WTC11 (cell line): Measurements from ENCODE around the gene TTC33.

Experiments used
- ATF3 ChIP-seq: sonication (generic); formaldehyde crosslinking; conservative IDR thresholded peaks from 2 replicates; pipeline ENCODE4 v1.8.1; 2022; ENCODE audit warnings: mild to moderate bottlenecking, missing genetic modification reagents
- CREM ChIP-seq: sonication (generic); formaldehyde crosslinking; IDR thresholded peaks from 2 replicates; pipeline ENCODE4 v1.8.1; 2022; ENCODE audit warnings: mild to moderate bottlenecking, missing genetic modification reagents, moderate library complexity
- CTCF ChIP-seq: fragments of 200-600 bp; IDR thresholded peaks from 2 replicates; pipeline ENCODE4 v1.8.0; 2022; ENCODE audit warnings: antibody characterized with exemption
- NR3C1 ChIP-seq: sonication (generic); formaldehyde crosslinking; conservative IDR thresholded peaks from 2 replicates; pipeline ENCODE4 v1.8.1; 2023; ENCODE audit warnings: low read depth, mild to moderate bottlenecking, missing genetic modification reagents
- PREB ChIP-seq: sonication (generic); formaldehyde crosslinking; IDR thresholded peaks from 2 replicates; pipeline ENCODE4 v1.8.1; 2022; ENCODE audit warnings: mild to moderate bottlenecking, missing genetic modification reagents, moderate library complexity, borderline replicate concordance
- USF1 ChIP-seq: sonication (generic); formaldehyde crosslinking; IDR thresholded peaks from 2 replicates; pipeline ENCODE4 v1.8.0; 2022; ENCODE audit warnings: mild to moderate bottlenecking, missing genetic modification reagents
- USF2 ChIP-seq: sonication (generic); formaldehyde crosslinking; IDR thresholded peaks from 2 replicates; pipeline ENCODE4 v1.8.1; 2023; ENCODE audit warnings: mild to moderate bottlenecking, missing genetic modification reagents, moderate library complexity
- ZNF423 ChIP-seq: fragments of 250-450 bp; sonication (Bioruptor Pico); IDR thresholded peaks from 2 replicates; pipeline ENCODE4 v2.1.2; 2022; ENCODE audit warnings: mild to moderate bottlenecking, moderate library complexity

GRCh38 chr5:40801771-40802562 is 46.2 kb upstream of the TTC33 start:
- TF ChIP-seq USF2: no peak
- TF ChIP-seq CTCF: no peak
- TF ChIP-seq CREM (CRISPR knock-in tag): no peak
- TF ChIP-seq PREB: no peak
- TF ChIP-seq ZNF423: no peak
- no peak for TF ChIP-seq USF1 (CRISPR knock-in tag)
- TF ChIP-seq ATF3: no peak
- no peak for TF ChIP-seq NR3C1
